MM.1S (cell line): ENCODE results near the gene CMPK1.

Experiments used
- CTCF ChIP-seq: fragments of 300-600 bp; sonication (generic); IDR thresholded peaks from 2 replicates; pipeline ENCODE4 v1.5.1; 2016; ENCODE audit warnings: antibody characterized with exemption, low read length, mixed read lengths
- EZH2 ChIP-seq: fragments of 300-600 bp; sonication (generic); optimal IDR thresholded peaks from 2 replicates; pipeline ENCODE3; 2017; ENCODE audit warnings: low read depth, mild to moderate bottlenecking, antibody characterized with exemption, low read length, mixed read lengths
- EZH2phosphoT487 ChIP-seq: fragments of 300-600 bp; sonication (generic); IDR thresholded peaks from 2 replicates; pipeline ENCODE4 v1.6.1; 2018; ENCODE audit warnings: antibody characterized with exemption, low read length

- TF ChIP-seq CTCF (no peak), EZH2 (no peak), EZH2phosphoT487 (no peak)
Measured at GRCh38 chr1:47382399-47382983, 48.9 kb downstream of the CMPK1 start.
